GM23248 (cell line): ENCODE data around the gene TTC39A.

Experiments used
- EZH2 ChIP-seq: fragments of 200-600 bp; sonication (generic); IDR thresholded peaks from 2 replicates; pipeline ENCODE4 v1.6.1; 2018; ENCODE audit warnings: antibody characterized with exemption, mild to moderate bottlenecking; ENCODE audit not compliant: insufficient read depth, poor library complexity, severe bottlenecking
- EZH2phosphoT487 ChIP-seq: fragments of 200-600 bp; sonication (generic); IDR thresholded peaks from 2 replicates; pipeline ENCODE4 v1.6.1; 2018; ENCODE audit warnings: antibody characterized with exemption, moderate library complexity, mild to moderate bottlenecking, low read depth; ENCODE audit not compliant: insufficient read depth

GRCh38 chr1:51321924-51322280 lies 8.5 kb downstream of the TTC39A start:
- TF ChIP-seq EZH2phosphoT487 (no peak), EZH2 (no peak)
